ENCODE results near the gene HSPB2.

HSPB2 gene

GRCh38 chr11:111917788-111918187 lies 5.3 kb downstream of the HSPB2 start:
- ChIA-PET CTCF (interaction anchor here (0.9 to 1.5 kb wide), 3 partner anchors 9 to 313 kb away, joined by 3 to 5 read pairs (median 3); no protein-coding TSS in a partner anchor), POLR2A (interaction anchor here (1.2 kb wide), 1 partner anchor 9 kb away, joined by 3 read pairs; no protein-coding TSS in a partner anchor)
- DNase-seq (ENCODE audit: low read depth, low spot score) = no peak
- TF ChIP-seq, protein P1, sequence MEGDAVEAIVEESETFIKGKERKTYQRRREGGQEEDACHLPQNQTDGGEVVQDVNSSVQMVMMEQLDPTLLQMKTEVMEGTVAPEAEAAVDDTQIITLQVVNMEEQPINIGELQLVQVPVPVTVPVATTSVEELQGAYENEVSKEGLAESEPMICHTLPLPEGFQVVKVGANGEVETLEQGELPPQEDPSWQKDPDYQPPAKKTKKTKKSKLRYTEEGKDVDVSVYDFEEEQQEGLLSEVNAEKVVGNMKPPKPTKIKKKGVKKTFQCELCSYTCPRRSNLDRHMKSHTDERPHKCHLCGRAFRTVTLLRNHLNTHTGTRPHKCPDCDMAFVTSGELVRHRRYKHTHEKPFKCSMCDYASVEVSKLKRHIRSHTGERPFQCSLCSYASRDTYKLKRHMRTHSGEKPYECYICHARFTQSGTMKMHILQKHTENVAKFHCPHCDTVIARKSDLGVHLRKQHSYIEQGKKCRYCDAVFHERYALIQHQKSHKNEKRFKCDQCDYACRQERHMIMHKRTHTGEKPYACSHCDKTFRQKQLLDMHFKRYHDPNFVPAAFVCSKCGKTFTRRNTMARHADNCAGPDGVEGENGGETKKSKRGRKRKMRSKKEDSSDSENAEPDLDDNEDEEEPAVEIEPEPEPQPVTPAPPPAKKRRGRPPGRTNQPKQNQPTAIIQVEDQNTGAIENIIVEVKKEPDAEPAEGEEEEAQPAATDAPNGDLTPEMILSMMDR (IDR thresholded peaks at IDR 0.05; ENCODE audit: insufficient read depth, low read length, missing control alignments) = no peak
- no peak overlapping the region for H3K4me3 ChIP-seq (ENCODE audit: low read depth, low read length)

GRCh38 chr11:111918390-111919256 lies 6.1 kb downstream of the HSPB2 start, which contains the start of gene C11orf52:
C11orf52 (plus strand) TSS chr11:111918913; CDS start chr11:111918973, 60 bp downstream.
- peak within 1 kb of the TSS; percentile 16; the same call in 1 of the 2 replicates for H3K4me3 ChIP-seq (ENCODE audit: low read depth, low read length)
- ChIA-PET POLR2A (interaction anchor here (1.2 kb wide), 1 partner anchor 8 kb away, joined by 3 read pairs; no protein-coding TSS in a partner anchor), CTCF (interaction anchor here (1.4 to 2.0 kb wide), 3 partner anchors 8 to 13 kb away, joined by 3 to 7 read pairs (median 5); no protein-coding TSS in a partner anchor)
- no peak for DNase-seq (ENCODE audit: low read depth, low spot score)
- TF ChIP-seq, protein P1 (IDR thresholded peaks at IDR 0.05; ENCODE audit: insufficient read depth, low read length, missing control alignments) = no peak

GRCh38 chr11:111920908-111921307 lies 8.4 kb downstream of the HSPB2 start:
- H3K4me3 ChIP-seq (ENCODE audit: low read depth, low read length) = no peak overlapping the region
- CTCF ChIA-PET = interaction anchor here (1.3 to 2.0 kb wide), 2 partner anchors 11 to 13 kb away, joined by 3 to 7 read pairs; no protein-coding TSS in a partner anchor
- DNase-seq (ENCODE audit: low read depth, low spot score) = no peak
- POLR2A ChIA-PET = no interaction called here
- TF ChIP-seq, protein P1 (IDR thresholded peaks at IDR 0.05; ENCODE audit: insufficient read depth, low read length, missing control alignments) = no peak

DNA sequence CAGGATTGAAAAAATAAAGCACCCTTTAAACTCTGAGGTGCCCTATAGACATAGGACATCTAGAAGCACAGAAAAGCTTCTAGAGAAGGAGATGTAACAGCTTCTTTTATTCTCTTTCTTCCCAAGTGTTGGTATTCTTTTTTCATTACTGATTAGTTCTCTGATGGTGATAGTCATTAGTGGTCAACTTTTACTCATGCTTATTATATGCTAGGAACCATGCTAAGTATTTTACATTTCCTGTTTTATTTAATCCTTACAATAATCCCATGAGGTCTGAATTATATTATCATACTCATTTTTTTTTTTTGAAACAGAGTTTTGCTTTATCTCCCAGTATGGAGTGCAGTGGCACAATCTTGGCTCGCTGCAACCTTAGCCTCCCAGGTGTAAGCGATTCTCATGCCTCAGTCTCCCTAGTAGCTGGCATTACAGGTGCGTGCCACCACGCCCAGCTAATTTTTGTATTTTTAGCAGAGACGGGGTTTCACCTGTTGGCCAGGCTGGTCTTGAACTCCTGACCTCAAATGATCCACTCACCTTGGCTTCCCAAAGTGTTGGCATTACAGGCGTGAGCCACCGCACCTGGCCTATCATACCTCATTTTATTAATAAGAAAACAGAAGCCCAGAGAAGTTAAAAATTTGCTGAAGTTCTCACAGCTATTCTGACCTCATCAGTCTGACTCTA lies 9.2 kb downstream of the HSPB2 start:
- ChIA-PET POLR2A (no interaction called here), CTCF (interaction anchor here (1.3 kb wide), 1 partner anchor 12 kb away, joined by 3 read pairs; no protein-coding TSS in a partner anchor)
- TF ChIP-seq, protein P1 (IDR thresholded peaks at IDR 0.05; ENCODE audit: insufficient read depth, low read length, missing control alignments) = no peak
- DNase-seq (ENCODE audit: low read depth, low spot score) = no peak
- H3K4me3 ChIP-seq (ENCODE audit: low read depth, low read length) = no peak overlapping the region

- POLR2A ChIA-PET = interaction anchor here (0.6 kb wide), 1 partner anchor 47 kb away, joined by 3 read pairs; no protein-coding TSS in a partner anchor
- TF ChIP-seq, protein P1 (IDR thresholded peaks at IDR 0.05; ENCODE audit: insufficient read depth, low read length, missing control alignments) = no peak
- peak; percentile 72 for DNase-seq (ENCODE audit: low read depth, low spot score)
- CTCF ChIA-PET = interaction anchor here (0.9 to 2.6 kb wide), 5 partner anchors 8 to 59 kb away, joined by 3 to 11 read pairs (median 5); no protein-coding TSS in a partner anchor
- H3K4me3 ChIP-seq (ENCODE audit: low read depth, low read length) = no peak overlapping the region; the same call in 1 of the 2 replicates
These were observed 10.3 kb downstream of the HSPB2 start for GRCh38 chr11:111922803-111923202.

All from AG04449 (cell line).